Nephron (organoid): Measurements from ENCODE around the gene ANKH.

Experiments
- H3K27ac Mint-ChIP-seq, 3 experiments: 2 replicates each; pipeline ENCODE4 v1.8.0; 2020; ENCODE audit warnings: mixed read lengths in 3 of 3, mild to moderate bottlenecking in 2 of 3, moderate library complexity in 1 of 3
- H3K27me3 Mint-ChIP-seq: 2 replicates; pipeline ENCODE4 v1.8.0; 2021; ENCODE audit warnings: low read depth, mild to moderate bottlenecking, moderate library complexity, mixed read lengths
- H3K36me3 Mint-ChIP-seq: 2 replicates; pipeline ENCODE4 v1.8.0; 2020; ENCODE audit warnings: low read depth, mixed read lengths
- H3K4me1 Mint-ChIP-seq: 2 replicates; pipeline ENCODE4 v1.8.0; 2020; ENCODE audit warnings: mixed read lengths
- H3K4me3 Mint-ChIP-seq, 3 experiments: 2 replicates each; pipeline ENCODE4 v1.8.0; 2020; ENCODE audit warnings: mild to moderate bottlenecking in 3 of 3, mixed read lengths in 3 of 3, moderate library complexity in 2 of 3
- H3K9me3 Mint-ChIP-seq: 2 replicates; pipeline ENCODE4 v1.8.0; 2020; ENCODE audit warnings: mixed read lengths
- TF ChIP-seq, protein P1 (sequence below), 3 experiments: fragments of 200-600 bp; sonication (generic); IDR thresholded peaks; one replicate each; pipeline ENCODE4 v1.5.0; 2021; ENCODE audit warnings: antibody characterized with exemption in 3 of 3; ENCODE audit not compliant: unreplicated experiment in 3 of 3

Gene ANKH

DNA sequence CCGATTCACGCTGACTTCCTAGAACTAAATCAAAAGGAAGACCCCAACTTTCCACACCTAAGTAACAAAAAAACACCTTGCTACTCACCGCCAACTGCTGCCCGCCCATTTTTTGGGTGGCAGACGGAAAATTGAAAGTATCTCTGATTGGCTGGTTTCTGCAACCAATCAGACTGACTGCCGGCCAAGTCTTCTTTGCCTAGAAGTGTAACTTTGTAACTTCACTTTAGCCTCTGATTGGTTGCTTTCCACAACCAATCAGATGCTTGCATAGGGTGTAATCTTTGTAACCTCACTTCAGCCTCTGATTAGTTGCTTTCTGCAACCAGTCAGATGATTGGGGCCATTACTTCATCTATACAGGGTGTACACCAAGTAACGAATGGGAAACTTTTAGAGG is 42.6 kb upstream of the ANKH start:
- H3K36me3 Mint-ChIP-seq: no peaks in the 10 kb centered on the region
- no peaks in the 10 kb centered on the region for H3K27me3 Mint-ChIP-seq
- H3K4me3 Mint-ChIP-seq: no peak overlapping the region
- H3K9me3 Mint-ChIP-seq: peaks cover 3% of the 10 kb centered on the region
- no peak overlapping the region for H3K27ac Mint-ChIP-seq
- TF ChIP-seq, protein P1, sequence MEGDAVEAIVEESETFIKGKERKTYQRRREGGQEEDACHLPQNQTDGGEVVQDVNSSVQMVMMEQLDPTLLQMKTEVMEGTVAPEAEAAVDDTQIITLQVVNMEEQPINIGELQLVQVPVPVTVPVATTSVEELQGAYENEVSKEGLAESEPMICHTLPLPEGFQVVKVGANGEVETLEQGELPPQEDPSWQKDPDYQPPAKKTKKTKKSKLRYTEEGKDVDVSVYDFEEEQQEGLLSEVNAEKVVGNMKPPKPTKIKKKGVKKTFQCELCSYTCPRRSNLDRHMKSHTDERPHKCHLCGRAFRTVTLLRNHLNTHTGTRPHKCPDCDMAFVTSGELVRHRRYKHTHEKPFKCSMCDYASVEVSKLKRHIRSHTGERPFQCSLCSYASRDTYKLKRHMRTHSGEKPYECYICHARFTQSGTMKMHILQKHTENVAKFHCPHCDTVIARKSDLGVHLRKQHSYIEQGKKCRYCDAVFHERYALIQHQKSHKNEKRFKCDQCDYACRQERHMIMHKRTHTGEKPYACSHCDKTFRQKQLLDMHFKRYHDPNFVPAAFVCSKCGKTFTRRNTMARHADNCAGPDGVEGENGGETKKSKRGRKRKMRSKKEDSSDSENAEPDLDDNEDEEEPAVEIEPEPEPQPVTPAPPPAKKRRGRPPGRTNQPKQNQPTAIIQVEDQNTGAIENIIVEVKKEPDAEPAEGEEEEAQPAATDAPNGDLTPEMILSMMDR (IDR thresholded peaks at IDR 0.05; ENCODE audit: unreplicated experiment in 3 of 3): no peak
- H3K4me1 Mint-ChIP-seq: no peaks in the 10 kb centered on the region

DNA sequence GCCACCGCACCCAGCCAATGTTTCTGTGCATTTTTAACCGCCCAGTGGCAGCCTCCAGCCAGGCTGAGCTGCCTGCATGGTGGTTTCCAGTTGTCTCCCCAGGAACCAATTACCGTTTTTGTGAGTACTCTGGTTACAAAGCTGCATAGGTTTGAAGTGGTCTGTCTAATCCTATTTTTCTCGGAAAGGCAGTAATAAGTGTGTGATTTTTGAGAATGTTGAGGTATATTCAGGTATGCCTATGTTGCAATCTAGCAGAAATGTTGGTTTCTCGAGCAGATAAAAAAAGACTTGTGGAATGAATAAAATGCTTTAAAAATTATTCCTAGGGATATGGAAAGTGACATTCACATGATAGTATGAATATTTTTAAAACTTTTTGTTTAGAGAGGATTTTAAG is 41.5 kb upstream of the ANKH start:
- no peaks in the 10 kb centered on the region for H3K36me3 Mint-ChIP-seq
- TF ChIP-seq, protein P1 (IDR thresholded peaks at IDR 0.05; ENCODE audit: unreplicated experiment in 3 of 3): no peak
- H3K4me1 Mint-ChIP-seq: no peaks in the 10 kb centered on the region
- no peak overlapping the region for H3K4me3 Mint-ChIP-seq
- no peaks in the 10 kb centered on the region for H3K27me3 Mint-ChIP-seq
- no peak overlapping the region for H3K27ac Mint-ChIP-seq
- peaks cover 3% of the 10 kb centered on the region for H3K9me3 Mint-ChIP-seq

DNA sequence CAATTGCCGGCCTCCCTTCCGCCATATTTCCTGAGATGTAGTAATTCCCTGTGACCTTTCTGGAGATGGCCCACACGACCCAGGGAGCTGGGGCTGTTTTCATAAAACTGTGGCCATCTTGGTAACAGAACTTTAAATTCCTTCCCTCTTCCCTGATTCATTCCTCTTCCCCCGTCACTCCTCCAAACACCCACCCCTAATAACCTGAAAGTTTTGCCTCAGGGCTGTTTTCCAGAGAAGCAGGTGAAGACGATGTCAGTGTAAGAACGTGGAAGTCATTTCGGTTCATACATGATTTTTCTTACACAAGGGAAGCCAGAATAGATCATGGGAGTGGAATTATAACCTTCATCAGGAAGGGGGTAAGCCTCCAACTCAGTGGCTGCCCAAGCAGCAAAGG is 40.6 kb upstream of the ANKH start:
- no peak overlapping the region for H3K27ac Mint-ChIP-seq
- H3K36me3 Mint-ChIP-seq: no peaks in the 10 kb centered on the region
- H3K4me1 Mint-ChIP-seq: no peaks in the 10 kb centered on the region
- peaks cover 3% of the 10 kb centered on the region for H3K9me3 Mint-ChIP-seq
- TF ChIP-seq, protein P1 (IDR thresholded peaks at IDR 0.05; ENCODE audit: unreplicated experiment in 3 of 3): no peak
- no peak overlapping the region for H3K4me3 Mint-ChIP-seq
- H3K27me3 Mint-ChIP-seq: no peaks in the 10 kb centered on the region

DNA sequence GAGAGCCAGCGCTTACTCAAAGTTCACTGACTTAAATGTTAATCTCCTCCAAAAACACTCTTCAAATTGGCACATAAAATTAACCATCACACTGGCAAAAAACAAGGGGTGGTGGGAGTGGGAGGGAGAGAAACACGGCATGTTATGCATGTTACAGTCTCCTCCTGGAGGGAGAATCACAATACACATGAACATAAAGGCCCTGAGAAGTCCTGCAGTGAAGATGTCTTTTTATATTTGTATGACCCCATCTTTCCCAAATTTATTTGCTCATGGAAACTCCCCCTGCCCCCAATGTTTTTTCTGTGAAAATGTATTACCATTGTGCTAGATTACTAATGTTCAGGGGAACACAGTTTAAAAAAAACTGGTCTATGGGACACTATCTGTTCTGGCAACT is 37.8 kb upstream of the ANKH start:
- no peak overlapping the region for H3K4me3 Mint-ChIP-seq
- no peaks in the 10 kb centered on the region for H3K36me3 Mint-ChIP-seq
- H3K4me1 Mint-ChIP-seq: no peaks in the 10 kb centered on the region
- H3K27me3 Mint-ChIP-seq: no peaks in the 10 kb centered on the region
- H3K9me3 Mint-ChIP-seq: no peaks in the 10 kb centered on the region
- no peak overlapping the region for H3K27ac Mint-ChIP-seq
- TF ChIP-seq, protein P1 (IDR thresholded peaks at IDR 0.05; ENCODE audit: unreplicated experiment in 3 of 3): no peak

DNA sequence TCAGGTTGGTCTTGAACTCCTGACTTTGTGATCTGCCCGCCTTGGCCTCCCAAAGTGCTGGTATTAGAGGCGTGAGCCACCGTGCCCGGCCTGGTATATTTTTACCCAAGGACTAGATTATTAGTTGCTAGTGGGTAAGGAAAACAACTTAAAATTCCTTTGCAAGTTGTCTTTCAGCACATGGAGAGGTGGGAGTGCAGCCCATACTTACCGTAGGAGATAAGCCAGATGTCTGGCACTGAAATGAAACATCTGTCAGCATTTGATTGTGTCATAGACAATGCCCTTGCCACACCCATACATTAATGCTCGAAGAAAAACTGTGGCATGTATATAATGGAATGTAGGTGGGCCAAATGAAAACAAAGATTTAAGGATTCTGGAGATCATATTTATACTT is 36.6 kb upstream of the ANKH start:
- Mint-ChIP-seq H3K27ac (no peak overlapping the region), H3K9me3 (no peaks in the 10 kb centered on the region), H3K4me1 (no peaks in the 10 kb centered on the region), H3K4me3 (no peak overlapping the region), H3K27me3 (no peaks in the 10 kb centered on the region), H3K36me3 (no peaks in the 10 kb centered on the region)
- TF ChIP-seq, protein P1 (IDR thresholded peaks at IDR 0.05; ENCODE audit: unreplicated experiment in 3 of 3): no peak

DNA sequence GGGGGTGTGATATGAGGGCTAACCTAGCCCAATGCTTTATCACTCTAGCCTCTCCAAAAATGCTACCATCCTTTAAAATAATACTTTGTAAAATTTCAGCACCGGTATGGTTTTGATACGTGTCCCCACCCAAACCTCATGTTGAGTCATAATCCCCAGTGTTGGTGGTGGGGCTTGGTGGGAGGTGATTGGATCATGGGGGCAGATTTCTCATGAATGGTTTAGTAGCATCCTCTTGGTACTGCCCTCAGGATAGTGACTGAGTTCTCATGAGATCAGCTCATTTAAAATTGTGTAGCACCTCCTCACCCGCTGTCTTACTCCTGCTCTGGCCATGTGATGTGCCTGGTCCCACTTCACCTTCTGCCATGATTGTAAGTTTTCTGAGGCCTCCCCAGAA is 35.0 kb upstream of the ANKH start:
- TF ChIP-seq, protein P1 (IDR thresholded peaks at IDR 0.05; ENCODE audit: unreplicated experiment in 3 of 3): no peak
- Mint-ChIP-seq H3K4me3 (no peak overlapping the region), H3K27ac (no peak overlapping the region), H3K27me3 (peaks cover 4% of the 10 kb centered on the region), H3K36me3 (no peaks in the 10 kb centered on the region), H3K9me3 (no peaks in the 10 kb centered on the region), H3K4me1 (peaks cover 1% of the 10 kb centered on the region)
